Keratinocyte (primary cell): ENCODE results near the gene GLRX5.

ENCODE experiments used
- EZH2 ChIP-seq: IDR thresholded peaks from one replicate; pipeline ENCODE4 v1.6.1; 2012; ENCODE audit warnings: inconsistent platforms, mild to moderate bottlenecking, low read length, moderate library complexity
- TF ChIP-seq, protein P1 (sequence below), 3 experiments: IDR thresholded peaks in 1 of 3; conservative IDR thresholded peaks in 1 of 3; optimal IDR thresholded peaks in 1 of 3; 2 replicates in 2 of 3; 3 replicates in 1 of 3; pipeline versions ENCODE3 to v1.5.1; 2011; ENCODE audit warnings: low read length in 3 of 3, mild to moderate bottlenecking in 3 of 3, moderate library complexity in 2 of 3, control low read depth in 1 of 3, inconsistent platforms in 1 of 3; ENCODE audit not compliant: insufficient read depth in 2 of 3; ENCODE audit errors: extremely low read depth in 1 of 3

DNA sequence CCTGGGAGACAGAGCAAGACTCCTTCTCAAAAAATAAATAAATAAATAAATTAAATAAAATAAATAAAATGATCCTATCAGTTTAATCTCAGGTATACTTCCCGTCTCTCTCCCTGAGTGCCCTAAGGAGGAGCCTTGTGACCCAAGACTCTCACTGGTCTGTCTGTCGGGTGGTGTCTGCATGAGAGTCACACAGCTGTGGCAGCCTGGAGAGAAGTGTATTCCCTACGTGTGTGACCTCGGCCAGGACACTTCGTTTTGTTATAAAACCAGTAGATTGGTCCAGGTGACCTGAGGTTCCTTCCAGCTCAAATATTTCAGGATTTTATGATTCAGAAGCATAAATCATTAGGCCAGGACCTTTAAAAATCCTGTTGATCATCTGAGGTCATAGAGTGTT is 23.2 kb upstream of the GLRX5 start:
- TF ChIP-seq, protein P1, sequence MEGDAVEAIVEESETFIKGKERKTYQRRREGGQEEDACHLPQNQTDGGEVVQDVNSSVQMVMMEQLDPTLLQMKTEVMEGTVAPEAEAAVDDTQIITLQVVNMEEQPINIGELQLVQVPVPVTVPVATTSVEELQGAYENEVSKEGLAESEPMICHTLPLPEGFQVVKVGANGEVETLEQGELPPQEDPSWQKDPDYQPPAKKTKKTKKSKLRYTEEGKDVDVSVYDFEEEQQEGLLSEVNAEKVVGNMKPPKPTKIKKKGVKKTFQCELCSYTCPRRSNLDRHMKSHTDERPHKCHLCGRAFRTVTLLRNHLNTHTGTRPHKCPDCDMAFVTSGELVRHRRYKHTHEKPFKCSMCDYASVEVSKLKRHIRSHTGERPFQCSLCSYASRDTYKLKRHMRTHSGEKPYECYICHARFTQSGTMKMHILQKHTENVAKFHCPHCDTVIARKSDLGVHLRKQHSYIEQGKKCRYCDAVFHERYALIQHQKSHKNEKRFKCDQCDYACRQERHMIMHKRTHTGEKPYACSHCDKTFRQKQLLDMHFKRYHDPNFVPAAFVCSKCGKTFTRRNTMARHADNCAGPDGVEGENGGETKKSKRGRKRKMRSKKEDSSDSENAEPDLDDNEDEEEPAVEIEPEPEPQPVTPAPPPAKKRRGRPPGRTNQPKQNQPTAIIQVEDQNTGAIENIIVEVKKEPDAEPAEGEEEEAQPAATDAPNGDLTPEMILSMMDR (optimal IDR thresholded peaks at IDR 0.05 in 1 of 3, IDR thresholded peaks at IDR 0.05 in 1 of 3, conservative IDR thresholded peaks at IDR 0.05 in 1 of 3; ENCODE audit: extremely low read depth in 1 of 3, insufficient read depth in 2 of 3, low read length in 3 of 3) = no peak
- no peak for TF ChIP-seq EZH2
